Fibroblast of lung (primary cell): ENCODE data around the gene AHSP. TPM values are rescaled to one million over a fixed set of nuclear protein-coding genes. Genes with fewer than 3 reads are reported as not detected.

Experiments
- DNase-seq, 2 donors: peaks; one replicate each; pipeline versions ENCODE4 v3.0.0 to v3.0.0-alpha.2; 2010; ENCODE audit warnings: low read depth in 2 of 2
- H2AFZ ChIP-seq: 2 replicates; pipeline ENCODE4 v1.5.1; 2012; ENCODE audit warnings: low read length, control low read depth, inconsistent platforms
- H3K27ac ChIP-seq: 2 replicates; pipeline ENCODE4 v1.5.1; 2011; ENCODE audit warnings: low read length, control low read depth; ENCODE audit not compliant: insufficient read depth
- H3K27me3 ChIP-seq: 2 replicates; pipeline ENCODE4 v1.5.1; 2011; ENCODE audit warnings: mild to moderate bottlenecking, low read length; ENCODE audit not compliant: control insufficient read depth, insufficient read depth
- H3K36me3 ChIP-seq: 2 replicates; pipeline ENCODE4 v1.5.1; 2011; ENCODE audit warnings: low read length; ENCODE audit not compliant: control insufficient read depth, insufficient read depth
- H3K4me1 ChIP-seq: 2 replicates; pipeline ENCODE4 v1.5.1; 2011; ENCODE audit warnings: low read length; ENCODE audit not compliant: control insufficient read depth, insufficient read depth; ENCODE audit errors: extremely low read depth
- H3K4me2 ChIP-seq: 2 replicates; pipeline ENCODE4 v1.5.1; 2011; ENCODE audit warnings: low read length, control low read depth; ENCODE audit not compliant: insufficient read depth; ENCODE audit errors: extremely low read depth
- H3K4me3 ChIP-seq, 4 experiments: fragments of 200-600 bp in 1 of 4; sonication (generic) in 1 of 4; replicated peaks in 1 of 4; 2 replicates each; pipeline ENCODE4 v1.5.1; 2011 to 2016; ENCODE audit warnings: low read length in 4 of 4, low read depth in 3 of 4, mild to moderate bottlenecking in 3 of 4, control low read depth in 2 of 4, inconsistent platforms in 1 of 4, mixed read lengths in 1 of 4; ENCODE audit not compliant: insufficient read depth in 1 of 4; ENCODE audit errors: control extremely low read depth in 1 of 4
- H3K79me2 ChIP-seq: 2 replicates; pipeline ENCODE4 v1.5.1; 2012; ENCODE audit warnings: mild to moderate bottlenecking, low read length, inconsistent platforms; ENCODE audit not compliant: control insufficient read depth, insufficient read depth
- H3K9ac ChIP-seq: 2 replicates; pipeline ENCODE4 v1.5.1; 2011; ENCODE audit warnings: mild to moderate bottlenecking, low read length, control low read depth; ENCODE audit not compliant: insufficient read depth
- H3K9me3 ChIP-seq: 2 replicates; pipeline ENCODE4 v1.5.1; 2012; ENCODE audit warnings: low read depth, low read length; ENCODE audit not compliant: control insufficient read depth, insufficient read depth
- H4K20me1 ChIP-seq: 2 replicates; pipeline ENCODE4 v1.5.1; 2011; ENCODE audit warnings: low read length; ENCODE audit not compliant: control insufficient read depth, insufficient read depth; ENCODE audit errors: extremely low read depth
- CTCF ChIP-seq, 2 donors: IDR thresholded peaks in 1 of 2; conservative IDR thresholded peaks in 1 of 2; 1 replicate in 1 of 2; 2 replicates in 1 of 2; pipeline ENCODE4 v1.5.1; 2011 to 2012; ENCODE audit warnings: low read length in 2 of 2, control low read depth in 1 of 2, inconsistent platforms in 1 of 2, low read depth in 1 of 2, mild to moderate bottlenecking in 1 of 2
- EZH2 ChIP-seq: IDR thresholded peaks from 2 replicates; pipeline ENCODE4 v1.5.1; 2012; ENCODE audit warnings: low read length, control low read depth, mild to moderate bottlenecking; ENCODE audit errors: missing control alignments
- polyA plus RNA-seq, 2 donors: library from polyadenylated mRNA; depleted of rRNA in 1 of 2; stranded (reverse) in 1 of 2; unstranded in 1 of 2; fragments of >200 nt; gene quantifications; 2 replicates each; pipeline ENCODE4 v1.2.1, GENCODE V29; 2011 to 2012; ENCODE audit warnings: missing spikeins in 1 of 2
- total RNA-seq: library from RNA; depleted of rRNA; stranded (reverse); fragments of >200 nt; gene quantifications from 2 replicates; pipeline ENCODE4 v1.2.1, GENCODE V29; 2014

Gene AHSP
- total and polyA plus RNA-seq, 2 donors (not counting 1 experiment from before 2014, with no cell fraction given), result not detected

DNA sequence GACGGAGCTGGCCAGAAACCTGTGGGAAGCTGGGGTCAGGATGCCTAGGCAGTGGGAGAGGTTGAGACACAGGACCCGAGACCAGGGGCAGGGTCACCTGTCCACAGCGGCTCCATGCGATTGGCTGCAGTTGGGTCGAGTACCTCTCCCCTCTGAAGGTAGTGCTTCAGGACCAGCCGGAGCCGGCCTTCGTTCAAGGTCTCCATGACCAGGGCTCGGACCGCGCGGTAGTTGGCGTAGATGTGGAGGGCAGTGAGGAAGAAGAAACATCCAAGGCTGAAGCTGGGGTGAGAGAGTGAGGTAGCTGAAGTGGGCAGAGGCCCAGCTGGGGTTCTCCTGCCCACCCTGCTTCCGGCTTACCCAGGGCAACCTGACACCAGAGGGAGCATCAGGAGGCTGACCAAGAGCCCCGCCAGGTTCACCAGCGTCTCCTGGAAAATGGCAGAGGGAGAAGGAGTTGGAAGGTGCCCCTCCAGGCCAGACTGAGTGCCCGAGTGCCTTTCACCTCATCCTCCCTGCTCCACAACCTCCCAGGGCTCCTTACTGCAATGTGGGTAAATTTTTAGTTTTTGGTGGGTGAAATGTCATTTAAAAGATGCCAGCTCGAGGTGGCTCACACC lies 34.1 kb upstream of the AHSP start:
- Histone ChIP-seq H3K9ac (no peak overlapping the region), H3K36me3 (peaks cover 25% of the 10 kb centered on the region), H3K4me2 (no peak overlapping the region), H3K79me2 (no peaks in the 10 kb centered on the region), H3K27me3 (no peaks in the 10 kb centered on the region), H3K4me3 (no peak overlapping the region), H3K9me3 (no peaks in the 10 kb centered on the region), H3K4me1 (no peaks in the 10 kb centered on the region), H4K20me1 (no peaks in the 10 kb centered on the region), H3K27ac (no peak overlapping the region), H2AFZ (no peak overlapping the region)
- TF ChIP-seq EZH2 (no peak), CTCF (conservative IDR thresholded peaks at IDR 0.05 in 1 of 2, IDR thresholded peaks at IDR 0.05 in 1 of 2; ENCODE audit: low read depth in 1 of 2, low read length in 2 of 2) (no peak)
- no peak for DNase-seq

DNA sequence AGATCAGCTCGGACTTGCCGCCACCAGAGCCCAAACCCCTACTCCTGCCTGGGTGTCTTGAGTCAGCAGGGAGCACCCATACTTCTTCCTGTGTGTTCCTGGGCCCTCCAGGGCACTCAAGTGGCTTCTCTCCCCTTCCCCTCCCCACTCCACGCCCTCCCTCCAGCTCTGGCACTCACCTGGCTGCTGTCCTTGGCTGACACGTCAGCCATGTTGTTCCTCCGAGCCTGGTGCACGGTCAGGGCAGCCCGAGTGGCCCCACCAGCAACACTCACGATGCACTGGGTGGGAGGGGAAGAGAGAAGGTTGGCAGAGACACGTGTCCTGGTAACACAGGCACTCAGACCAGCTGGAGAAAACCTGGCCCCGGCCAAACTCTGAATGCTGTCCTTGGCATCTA lies 31.0 kb upstream of the AHSP start:
- H3K4me2 ChIP-seq, result no peak overlapping the region
- no peak overlapping the region for H3K4me3 ChIP-seq
- H3K9ac ChIP-seq, result no peak overlapping the region
- H3K27ac ChIP-seq, result no peak overlapping the region
- H3K4me1 ChIP-seq, result no peaks in the 10 kb centered on the region
- H3K36me3 ChIP-seq, result peaks cover 32% of the 10 kb centered on the region
- DNase-seq, result no peak
- TF ChIP-seq CTCF (conservative IDR thresholded peaks at IDR 0.05 in 1 of 2, IDR thresholded peaks at IDR 0.05 in 1 of 2; ENCODE audit: low read depth in 1 of 2, low read length in 2 of 2), result no peak
- TF ChIP-seq EZH2, result no peak
- H2AFZ ChIP-seq, result no peak overlapping the region
- H3K9me3 ChIP-seq, result no peaks in the 10 kb centered on the region
- H3K79me2 ChIP-seq, result no peaks in the 10 kb centered on the region
- H4K20me1 ChIP-seq, result no peaks in the 10 kb centered on the region
- no peaks in the 10 kb centered on the region for H3K27me3 ChIP-seq

DNA sequence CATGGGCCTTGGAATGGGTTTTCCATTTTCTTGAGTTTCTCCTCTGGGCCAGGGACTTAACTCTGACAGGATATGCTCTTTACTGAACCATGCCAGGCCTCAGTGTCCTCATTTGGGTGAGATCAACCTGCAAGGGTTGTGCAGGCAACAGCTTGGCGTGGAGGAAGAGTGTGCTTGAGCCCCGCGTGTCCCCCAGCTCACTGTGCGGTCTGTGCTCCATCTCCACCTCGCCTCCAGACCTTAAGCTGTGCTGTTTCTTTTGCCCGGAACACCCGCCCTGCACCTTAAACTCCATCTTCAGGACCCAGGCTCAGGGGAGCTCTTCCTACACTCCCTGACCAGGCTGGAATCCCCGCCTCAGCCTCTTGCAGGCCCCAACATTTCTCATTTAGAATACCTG lies 29.2 kb upstream of the AHSP start:
- Histone ChIP-seq H3K9me3 (no peaks in the 10 kb centered on the region), H3K4me1 (no peaks in the 10 kb centered on the region), H3K27ac (no peak overlapping the region), H3K9ac (no peak overlapping the region), H3K79me2 (no peaks in the 10 kb centered on the region), H2AFZ (no peak overlapping the region), H3K4me3 (no peak overlapping the region), H3K27me3 (no peaks in the 10 kb centered on the region), H3K4me2 (no peak overlapping the region), H4K20me1 (no peaks in the 10 kb centered on the region), H3K36me3 (peaks cover 23% of the 10 kb centered on the region)
- no peak for DNase-seq
- TF ChIP-seq EZH2, result no peak
- no peak for TF ChIP-seq CTCF (conservative IDR thresholded peaks at IDR 0.05 in 1 of 2, IDR thresholded peaks at IDR 0.05 in 1 of 2; ENCODE audit: low read depth in 1 of 2, low read length in 2 of 2)
